SK-N-SH (cell line): Measurements from ENCODE around the gene DENND2D. TPM values are rescaled to one million over a fixed set of nuclear protein-coding genes. Genes with fewer than 3 reads are reported as not detected.

Source experiments
- CTCF ChIA-PET: fragments of 300-600, 350-600 bp; formaldehyde crosslinking; extraction: SDS; loops from one replicate; lab custom pipeline; 2021; lab: Yijun Ruan, JAX
- POLR2A ChIA-PET: fragments of 350-600 bp; sonication (Branson Sonifier 250); formaldehyde crosslinking; extraction: SDS; loops from one replicate; lab custom pipeline; 2020; ENCODE audit warnings: antibody characterized with exemption, inconsistent platforms; lab: Yijun Ruan, JAX
- DNase-seq: peaks from one replicate; pipeline ENCODE4 v3.0.0; 2012
- H2AFZ ChIP-seq: fragments of 200-600 bp; sonication (generic); 2 replicates; pipeline ENCODE4 v1.8.1; 2016; ENCODE audit warnings: antibody characterized with exemption, mild to moderate bottlenecking, low read depth
- H3F3A ChIP-seq: fragments of 200-600 bp; sonication (generic); replicated peaks from 2 replicates; pipeline ENCODE3; 2016; ENCODE audit warnings: antibody characterized with exemption, mild to moderate bottlenecking; ENCODE audit not compliant: insufficient read depth
- H3K27ac ChIP-seq, 2 experiments: fragments of 200-500 bp in 1 of 2; fragments of 200-600 bp in 1 of 2; sonication (Bioruptor generic) in 1 of 2; sonication (generic), shearing (Covaris generic) in 1 of 2; 2 replicates each; pipeline versions ENCODE4 v1.5.1 to v1.6.1; 2014 to 2016; ENCODE audit warnings: low read depth in 2 of 2, inconsistent platforms in 1 of 2, low read length in 1 of 2, mild to moderate bottlenecking in 1 of 2, mixed read lengths in 1 of 2
- H3K27me3 ChIP-seq: fragments of 200-600 bp; sonication (generic), shearing (Covaris generic); 2 replicates; pipeline ENCODE4 v1.6.1; 2016; ENCODE audit warnings: mixed run types; ENCODE audit not compliant: insufficient read depth
- H3K36me3 ChIP-seq, 2 experiments: fragments of 200-500 bp in 1 of 2; fragments of 200-600 bp in 1 of 2; sonication (Bioruptor generic) in 1 of 2; sonication (generic) in 1 of 2; replicated peaks in 1 of 2; 2 replicates each; pipeline versions ENCODE3 to v1.5.1; 2014 to 2016; ENCODE audit warnings: low read length in 1 of 2, mild to moderate bottlenecking in 1 of 2; ENCODE audit not compliant: insufficient read depth in 2 of 2, control insufficient read depth in 1 of 2
- H3K4me1 ChIP-seq, 2 experiments: fragments of 200-500 bp in 1 of 2; fragments of 200-600 bp in 1 of 2; sonication (Bioruptor generic) in 1 of 2; sonication (generic), shearing (Covaris generic) in 1 of 2; 2 replicates each; pipeline versions ENCODE4 v1.5.1 to v1.6.1; 2014 to 2016; ENCODE audit warnings: low read depth in 1 of 2, low read length in 1 of 2, mixed run types in 1 of 2; ENCODE audit not compliant: insufficient read depth in 2 of 2, control insufficient read depth in 1 of 2
- H3K4me2 ChIP-seq: fragments of 200-600 bp; sonication (generic), shearing (Covaris generic); 2 replicates; pipeline ENCODE4 v1.6.1; 2017; ENCODE audit warnings: mixed run types
- H3K4me3 ChIP-seq, 2 experiments: fragments of 200-500 bp in 1 of 2; fragments of 200-600 bp in 1 of 2; sonication (Bioruptor generic) in 1 of 2; sonication (generic), shearing (Covaris generic) in 1 of 2; 2 replicates each; pipeline versions ENCODE4 v1.5.1 to v1.8.1; 2014 to 2016; ENCODE audit warnings: low read depth in 2 of 2, inconsistent platforms in 1 of 2, low read length in 1 of 2, mild to moderate bottlenecking in 1 of 2, mixed read lengths in 1 of 2, moderate library complexity in 1 of 2
- H3K79me2 ChIP-seq: fragments of 200-600 bp; sonication (generic); 2 replicates; pipeline ENCODE4 v1.8.1; 2017; ENCODE audit warnings: mild to moderate bottlenecking; ENCODE audit not compliant: insufficient read depth
- H3K9ac ChIP-seq: fragments of 200-600 bp; sonication (generic); 2 replicates; pipeline ENCODE4 v1.6.1; 2017; ENCODE audit warnings: mixed run types
- H3K9me2 ChIP-seq: fragments of 200-600 bp; sonication (generic); 2 replicates; pipeline ENCODE4 v1.6.1; 2017; ENCODE audit warnings: mixed run types
- H3K9me3 ChIP-seq: fragments of 200-600 bp; sonication (generic); 2 replicates; pipeline ENCODE4 v1.6.1; 2017; ENCODE audit warnings: mixed run types, mild to moderate bottlenecking, moderate library complexity
- H4K20me1 ChIP-seq: fragments of 200-600 bp; sonication (generic); 2 replicates; pipeline ENCODE4 v1.6.1; 2017; ENCODE audit warnings: mild to moderate bottlenecking, mixed run types; ENCODE audit not compliant: insufficient read depth
- CHD2 ChIP-seq: fragments of 150-350 bp; IDR thresholded peaks from 2 replicates; pipeline ENCODE4 v1.6.1; 2018; ENCODE audit warnings: low read length; ENCODE audit not compliant: partially characterized antibody
- ELF1 ChIP-seq: IDR thresholded peaks from 2 replicates; pipeline ENCODE4 v1.4.0; 2012
- EZH2phosphoT487 ChIP-seq: fragments of 200-600 bp; sonication (generic); IDR thresholded peaks from 2 replicates; pipeline ENCODE4 v1.6.1; 2017; ENCODE audit warnings: low read depth, mixed run types, mild to moderate bottlenecking, antibody characterized with exemption, moderate library complexity, borderline replicate concordance
- FOXJ3 ChIP-seq: sonication (generic); formaldehyde crosslinking; IDR thresholded peaks from 2 replicates; pipeline ENCODE4 v1.5.1; 2020; ENCODE audit warnings: mild to moderate bottlenecking, missing genetic modification reagents
- GATA2 ChIP-seq: sonication (generic); formaldehyde crosslinking; IDR thresholded peaks from 2 replicates; pipeline ENCODE4 v1.5.0; 2020; ENCODE audit warnings: mild to moderate bottlenecking, missing genetic modification reagents
- MAX ChIP-seq: IDR thresholded peaks from 2 replicates; pipeline ENCODE4 v1.4.0; 2012; ENCODE audit warnings: low read depth
- NFIC ChIP-seq: IDR thresholded peaks from 2 replicates; pipeline ENCODE4 v1.4.0; 2012; ENCODE audit warnings: borderline replicate concordance
- NRF1 ChIP-seq: IDR thresholded peaks from 2 replicates; pipeline ENCODE4 v1.6.1; 2012; ENCODE audit warnings: low read depth, mild to moderate bottlenecking, low read length
- POLR2AphosphoS5 ChIP-seq: IDR thresholded peaks from 2 replicates; pipeline ENCODE4 v1.6.1; 2012; ENCODE audit warnings: low read depth, low read length
- RFX5 ChIP-seq: IDR thresholded peaks from 2 replicates; pipeline ENCODE4 v1.6.1; 2012; ENCODE audit warnings: mild to moderate bottlenecking, improper control_type of control experiment, low read length
- TAF1 ChIP-seq: IDR thresholded peaks from 2 replicates; pipeline ENCODE4 v1.6.1; 2012; ENCODE audit warnings: low read depth, mild to moderate bottlenecking, low read length, moderate library complexity, borderline replicate concordance
- TCF12 ChIP-seq: IDR thresholded peaks from 2 replicates; pipeline ENCODE4 v1.4.0; 2012
- TEAD4 ChIP-seq: IDR thresholded peaks from 2 replicates; pipeline ENCODE4 v1.4.0; 2012; ENCODE audit warnings: mild to moderate bottlenecking, borderline replicate concordance; ENCODE audit not compliant: insufficient read depth
- USF2 ChIP-seq: fragments of 150-350 bp; IDR thresholded peaks from 2 replicates; pipeline ENCODE4 v1.6.1; 2017; ENCODE audit warnings: antibody characterized with exemption, low read length, low read depth, borderline replicate concordance
- ZBTB33 ChIP-seq: IDR thresholded peaks from 2 replicates; pipeline ENCODE4 v1.4.0; 2012; ENCODE audit warnings: low read depth, borderline replicate concordance
- WGBS: methylation state at CpG from one replicate; pipeline ENCODE4 v1.1.6; 2017; ENCODE audit warnings: low lambda C conversion rate; 5-methylcytosine and 5-hydroxymethylcytosine counted together
- polyA plus RNA-seq, 3 experiments: library from polyadenylated mRNA; depleted of rRNA; stranded (reverse); fragments of >200 nt; gene quantifications; 2 replicates each; pipeline ENCODE4 v1.2.3, GENCODE V29; 2012
- TF ChIP-seq, protein P1 (sequence below): fragments of 200-600 bp; sonication (generic); IDR thresholded peaks from 2 replicates; pipeline ENCODE4 v1.6.1; 2017; ENCODE audit warnings: antibody characterized with exemption, mild to moderate bottlenecking, moderate library complexity

Gene DENND2D
- polyA plus RNA-seq, 1 of the 3 experiments (the other 2 are of a cell fraction), result 1.3 TPM

GRCh38 chr1:111183308-111184069 is 17.0 kb downstream of the DENND2D start:
- no peaks in the 10 kb centered on the region for H3K27me3 ChIP-seq
- H3K79me2 ChIP-seq, result no peaks in the 10 kb centered on the region
- POLR2A ChIA-PET, result no interaction called here
- no peaks in the 10 kb centered on the region for H3K9me3 ChIP-seq
- CTCF ChIA-PET, result interaction anchor here (1.2 kb wide), 1 partner anchor 586 kb away, joined by 5 read pairs; no protein-coding TSS in a partner anchor
- H3K4me2 ChIP-seq, result no peak overlapping the region
- H3K4me1 ChIP-seq, result no peaks in the 10 kb centered on the region
- TF ChIP-seq NFIC, result no peak
- no peak for TF ChIP-seq TAF1
- TF ChIP-seq NRF1, result no peak
- TF ChIP-seq, protein P1, sequence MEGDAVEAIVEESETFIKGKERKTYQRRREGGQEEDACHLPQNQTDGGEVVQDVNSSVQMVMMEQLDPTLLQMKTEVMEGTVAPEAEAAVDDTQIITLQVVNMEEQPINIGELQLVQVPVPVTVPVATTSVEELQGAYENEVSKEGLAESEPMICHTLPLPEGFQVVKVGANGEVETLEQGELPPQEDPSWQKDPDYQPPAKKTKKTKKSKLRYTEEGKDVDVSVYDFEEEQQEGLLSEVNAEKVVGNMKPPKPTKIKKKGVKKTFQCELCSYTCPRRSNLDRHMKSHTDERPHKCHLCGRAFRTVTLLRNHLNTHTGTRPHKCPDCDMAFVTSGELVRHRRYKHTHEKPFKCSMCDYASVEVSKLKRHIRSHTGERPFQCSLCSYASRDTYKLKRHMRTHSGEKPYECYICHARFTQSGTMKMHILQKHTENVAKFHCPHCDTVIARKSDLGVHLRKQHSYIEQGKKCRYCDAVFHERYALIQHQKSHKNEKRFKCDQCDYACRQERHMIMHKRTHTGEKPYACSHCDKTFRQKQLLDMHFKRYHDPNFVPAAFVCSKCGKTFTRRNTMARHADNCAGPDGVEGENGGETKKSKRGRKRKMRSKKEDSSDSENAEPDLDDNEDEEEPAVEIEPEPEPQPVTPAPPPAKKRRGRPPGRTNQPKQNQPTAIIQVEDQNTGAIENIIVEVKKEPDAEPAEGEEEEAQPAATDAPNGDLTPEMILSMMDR, result no peak
- no peak for TF ChIP-seq MAX
- TF ChIP-seq ZBTB33, result no peak
- no peak for TF ChIP-seq TEAD4
- TF ChIP-seq FOXJ3, result no peak
- no peak for TF ChIP-seq TCF12
- TF ChIP-seq GATA2 (CRISPR knock-in tag), result no peak
- no peak for TF ChIP-seq POLR2AphosphoS5
- no peak for TF ChIP-seq USF2
- TF ChIP-seq EZH2phosphoT487, result no peak
- TF ChIP-seq ELF1, result no peak
- no peak for TF ChIP-seq RFX5
- no peak for TF ChIP-seq CHD2
- no peaks in the 10 kb centered on the region for H3F3A ChIP-seq
- no peaks in the 10 kb centered on the region for H4K20me1 ChIP-seq
- no peak overlapping the region; a peak in 1 of 4 replicates for H3K27ac ChIP-seq
- no peaks in the 10 kb centered on the region for H3K9me2 ChIP-seq
- H3K4me3 ChIP-seq, result no peak overlapping the region
- H3K9ac ChIP-seq, result no peak overlapping the region
- H2AFZ ChIP-seq, result no peak overlapping the region
- H3K36me3 ChIP-seq, result peaks cover 58 to 77% of the 10 kb centered on the region in 2 experiments
- DNase-seq, result no peak
- WGBS, result 97% methylated on average over 6 of the region's 6 CpGs
